VCaP (cell line): ENCODE measurements around the gene ABCC3.

Experiments used
- H3K27ac ChIP-seq: fragments of 450-650 bp; 2 replicates; pipeline ENCODE4 v1.5.1; 2017
- TF ChIP-seq, protein P1 (sequence below): fragments of 450-650 bp; conservative IDR thresholded peaks from 2 replicates; pipeline ENCODE4 v1.5.1; 2017; ENCODE audit warnings: mild to moderate bottlenecking, moderate library complexity

Gene ABCC3

DNA sequence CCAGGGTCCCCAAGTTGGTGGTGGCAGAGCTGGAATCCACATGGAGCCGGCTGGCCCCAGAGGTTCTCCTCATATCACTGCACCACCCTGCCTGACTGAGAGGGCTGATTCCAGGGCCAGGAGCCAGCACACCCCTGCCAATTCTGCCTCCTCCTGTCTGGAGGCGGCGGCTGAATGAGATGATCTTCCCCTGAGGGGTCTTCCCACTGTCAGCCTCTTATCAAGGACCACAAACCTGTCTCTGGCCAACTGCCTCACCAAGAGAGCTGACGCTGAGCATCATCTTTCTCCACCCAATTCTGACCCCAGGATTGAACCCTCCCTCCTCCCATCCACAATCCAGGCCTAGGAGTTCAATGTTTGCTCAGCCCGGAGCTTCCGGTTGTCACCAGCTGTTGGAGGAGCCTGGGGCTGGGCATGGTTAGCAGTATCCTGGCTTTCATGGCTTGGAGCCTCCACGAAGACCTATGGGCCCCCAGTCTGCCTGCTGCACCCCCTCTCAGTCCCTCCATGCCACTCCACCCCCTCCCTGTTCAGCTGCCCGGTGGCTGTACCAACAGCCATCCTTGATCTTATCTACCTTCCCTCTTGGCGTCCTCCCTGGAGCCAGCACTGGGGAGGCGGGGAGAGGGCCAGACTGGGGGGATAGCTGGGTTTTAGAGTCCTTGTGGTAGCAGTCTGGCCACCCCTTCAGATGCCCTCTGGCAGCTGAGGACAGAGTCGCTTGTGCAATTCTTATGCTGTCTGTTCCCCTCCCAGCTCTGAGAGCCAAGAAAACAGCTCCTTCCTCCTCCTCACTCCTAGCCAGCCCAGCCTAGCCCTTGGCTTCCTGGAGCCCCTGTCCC is 25.6 kb downstream of the ABCC3 start:
- TF ChIP-seq, protein P1, sequence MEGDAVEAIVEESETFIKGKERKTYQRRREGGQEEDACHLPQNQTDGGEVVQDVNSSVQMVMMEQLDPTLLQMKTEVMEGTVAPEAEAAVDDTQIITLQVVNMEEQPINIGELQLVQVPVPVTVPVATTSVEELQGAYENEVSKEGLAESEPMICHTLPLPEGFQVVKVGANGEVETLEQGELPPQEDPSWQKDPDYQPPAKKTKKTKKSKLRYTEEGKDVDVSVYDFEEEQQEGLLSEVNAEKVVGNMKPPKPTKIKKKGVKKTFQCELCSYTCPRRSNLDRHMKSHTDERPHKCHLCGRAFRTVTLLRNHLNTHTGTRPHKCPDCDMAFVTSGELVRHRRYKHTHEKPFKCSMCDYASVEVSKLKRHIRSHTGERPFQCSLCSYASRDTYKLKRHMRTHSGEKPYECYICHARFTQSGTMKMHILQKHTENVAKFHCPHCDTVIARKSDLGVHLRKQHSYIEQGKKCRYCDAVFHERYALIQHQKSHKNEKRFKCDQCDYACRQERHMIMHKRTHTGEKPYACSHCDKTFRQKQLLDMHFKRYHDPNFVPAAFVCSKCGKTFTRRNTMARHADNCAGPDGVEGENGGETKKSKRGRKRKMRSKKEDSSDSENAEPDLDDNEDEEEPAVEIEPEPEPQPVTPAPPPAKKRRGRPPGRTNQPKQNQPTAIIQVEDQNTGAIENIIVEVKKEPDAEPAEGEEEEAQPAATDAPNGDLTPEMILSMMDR = no peak
- H3K27ac ChIP-seq = peak overlapping the region; percentile 59

DNA sequence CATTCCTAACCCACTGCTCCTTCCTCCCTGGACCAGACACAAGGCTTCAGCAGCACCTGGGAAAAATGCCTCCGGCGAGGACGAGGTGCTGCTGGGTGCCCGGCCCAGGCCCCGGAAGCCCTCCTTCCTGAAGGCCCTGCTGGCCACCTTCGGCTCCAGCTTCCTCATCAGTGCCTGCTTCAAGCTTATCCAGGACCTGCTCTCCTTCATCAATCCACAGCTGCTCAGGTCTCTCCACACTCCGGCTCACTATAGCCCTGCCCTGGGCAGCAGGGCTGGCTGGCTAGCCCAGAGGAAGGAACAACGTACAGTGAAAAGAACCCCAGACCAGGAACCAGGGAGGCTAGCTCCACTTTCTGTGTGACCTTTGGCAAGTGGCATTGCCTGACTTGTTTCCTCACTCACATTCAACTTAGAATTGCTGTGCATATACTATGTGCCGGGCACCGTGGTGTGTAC is 26.2 kb downstream of the ABCC3 start:
- peak overlapping the region; percentile 59 for H3K27ac ChIP-seq

DNA sequence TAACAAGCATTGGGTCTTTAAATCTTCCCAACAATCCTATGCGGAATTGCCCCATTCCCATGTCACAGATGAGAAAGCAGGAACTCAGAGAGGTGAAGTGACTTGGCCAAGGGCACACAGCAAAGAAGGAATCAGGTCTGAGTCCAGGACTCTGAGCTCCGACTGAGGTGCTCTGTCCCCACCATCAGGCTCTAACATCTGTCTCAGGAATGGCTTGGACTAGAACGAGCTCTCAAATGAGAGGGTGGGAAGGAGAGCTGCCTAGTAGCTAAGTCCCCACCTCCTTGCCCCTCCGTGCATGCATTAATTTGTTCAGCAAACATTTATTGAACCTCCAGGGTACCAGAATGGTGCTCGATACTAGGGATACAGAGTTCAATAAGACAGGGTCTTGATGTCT is 26.7 kb downstream of the ABCC3 start:
- TF ChIP-seq, protein P1 = no peak
- H3K27ac ChIP-seq = peak overlapping the region; percentile 59

More for the DNA sequence above, 26.2 kb downstream of the ABCC3 start:
- TF ChIP-seq, protein P1 = no peak

DNA sequence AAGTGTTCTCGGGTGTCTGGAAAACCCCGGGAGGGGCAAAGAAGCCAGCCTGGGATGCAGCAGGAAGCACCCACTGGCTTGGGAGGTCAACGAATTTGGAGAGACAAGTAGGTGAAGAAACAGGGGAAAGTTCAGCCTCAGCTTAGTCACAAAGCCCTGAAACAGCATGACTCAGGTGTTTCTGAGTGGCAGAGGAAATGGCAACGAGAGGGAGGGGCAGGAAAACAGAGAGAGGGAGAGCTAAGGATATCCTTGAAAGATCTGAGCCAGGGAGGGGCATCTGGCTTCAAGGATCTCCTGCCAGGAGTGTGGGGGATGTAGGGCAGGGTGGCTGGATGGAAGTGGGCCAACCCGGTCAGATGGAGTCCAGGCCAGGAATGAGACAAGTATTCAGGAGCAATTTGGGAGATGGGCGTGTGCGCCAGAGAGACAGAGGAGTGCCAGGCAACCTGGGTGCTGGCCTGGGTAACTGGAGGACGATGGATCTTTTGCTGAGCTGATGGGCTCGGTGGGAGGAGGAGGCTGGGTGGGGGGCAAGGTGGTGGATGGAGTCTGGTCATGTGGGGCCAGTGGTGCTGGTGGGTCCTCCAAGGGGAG is 27.2 kb downstream of the ABCC3 start:
- H3K27ac ChIP-seq = peak overlapping the region; percentile 59
- TF ChIP-seq, protein P1 = no peak

DNA sequence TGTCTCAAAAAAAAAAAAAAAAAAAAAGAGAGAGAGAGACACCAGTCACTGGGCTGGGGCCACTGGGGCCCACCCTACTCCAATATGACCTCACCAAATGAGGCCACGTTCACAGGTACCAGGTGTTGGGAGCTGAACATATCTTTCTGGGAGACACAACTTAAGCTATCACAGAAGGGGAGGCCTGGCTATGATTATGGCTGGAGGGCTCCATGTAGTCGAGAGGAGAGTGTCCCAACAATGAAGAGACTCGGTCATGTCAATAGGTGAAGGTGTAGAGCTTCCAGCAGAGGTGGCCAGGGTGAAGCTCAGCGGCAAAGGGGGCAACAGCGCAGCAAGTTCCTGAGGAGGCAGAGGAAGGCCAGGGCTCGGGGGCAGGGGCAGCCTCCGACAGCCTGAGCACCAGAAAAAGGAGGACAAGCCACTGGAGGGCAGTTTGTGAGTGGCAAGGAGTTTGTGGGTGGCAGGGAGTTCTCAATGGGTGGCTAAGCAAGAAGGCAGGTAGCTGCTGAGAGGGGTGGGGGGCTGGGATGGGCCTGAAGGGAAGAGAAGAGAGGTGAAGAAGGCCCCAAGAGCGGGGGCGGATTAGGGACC is 28.0 kb downstream of the ABCC3 start:
- TF ChIP-seq, protein P1 = no peak
- H3K27ac ChIP-seq = no peak overlapping the region; the same call in 1 of the 2 replicates

DNA sequence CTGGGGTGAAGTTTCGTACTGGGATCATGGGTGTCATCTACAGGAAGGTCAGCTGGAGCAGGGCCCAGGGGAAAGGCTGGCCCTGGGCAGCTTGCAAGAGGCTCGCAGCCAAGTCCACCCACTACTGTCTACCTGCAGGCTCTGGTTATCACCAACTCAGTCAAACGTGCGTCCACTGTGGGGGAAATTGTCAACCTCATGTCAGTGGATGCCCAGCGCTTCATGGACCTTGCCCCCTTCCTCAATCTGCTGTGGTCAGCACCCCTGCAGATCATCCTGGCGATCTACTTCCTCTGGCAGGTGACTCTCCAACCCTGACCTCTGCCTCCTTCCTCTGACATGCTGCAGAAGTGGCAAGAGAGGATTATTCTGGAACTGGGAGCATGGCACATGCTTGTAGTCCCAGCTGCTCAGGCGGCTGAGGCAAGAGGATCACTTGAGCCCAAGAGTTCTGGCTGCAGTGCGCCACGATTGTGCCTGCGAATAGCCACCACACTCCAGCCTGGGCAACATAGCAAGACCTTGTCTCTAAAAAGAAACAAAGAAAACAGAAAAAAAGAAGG is 29.2 kb downstream of the ABCC3 start:
- TF ChIP-seq, protein P1 = no peak
- H3K27ac ChIP-seq = no peak overlapping the region
